22Rv1 (cell line): ENCODE data around the gene CFAP74.

ENCODE experiments used
- ZFX ChIP-seq: fragments of 450-650 bp; IDR thresholded peaks from 2 replicates; pipeline ENCODE4 v1.6.1; 2017; ENCODE audit warnings: antibody characterized with exemption, borderline replicate concordance
- TF ChIP-seq, protein P1 (sequence below): fragments of 450-650 bp; IDR thresholded peaks from 2 replicates; pipeline ENCODE4 v1.5.1; 2017; ENCODE audit warnings: mild to moderate bottlenecking

DNA sequence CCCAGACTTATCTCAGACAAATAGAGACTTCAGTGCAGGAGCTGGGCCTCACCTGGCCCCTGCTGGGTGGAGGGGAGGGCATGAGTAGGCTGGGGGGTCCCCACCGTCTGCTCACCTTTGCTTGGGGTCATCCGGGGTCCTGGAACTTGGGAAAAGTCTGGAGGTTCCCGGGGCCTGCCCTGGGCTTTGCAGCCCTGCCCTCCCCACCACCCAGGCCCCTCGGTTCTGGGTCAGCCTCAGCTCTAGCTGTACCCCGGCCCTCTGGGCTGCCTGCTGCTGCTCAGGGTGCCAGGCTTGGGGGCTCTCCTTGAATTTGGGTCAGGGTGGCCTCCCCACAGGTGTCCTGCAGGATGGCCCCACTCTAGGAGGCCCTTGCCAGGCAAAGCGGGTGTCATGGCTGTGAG, 82.1 kb downstream of the CFAP74 start:
- TF ChIP-seq, protein P1, sequence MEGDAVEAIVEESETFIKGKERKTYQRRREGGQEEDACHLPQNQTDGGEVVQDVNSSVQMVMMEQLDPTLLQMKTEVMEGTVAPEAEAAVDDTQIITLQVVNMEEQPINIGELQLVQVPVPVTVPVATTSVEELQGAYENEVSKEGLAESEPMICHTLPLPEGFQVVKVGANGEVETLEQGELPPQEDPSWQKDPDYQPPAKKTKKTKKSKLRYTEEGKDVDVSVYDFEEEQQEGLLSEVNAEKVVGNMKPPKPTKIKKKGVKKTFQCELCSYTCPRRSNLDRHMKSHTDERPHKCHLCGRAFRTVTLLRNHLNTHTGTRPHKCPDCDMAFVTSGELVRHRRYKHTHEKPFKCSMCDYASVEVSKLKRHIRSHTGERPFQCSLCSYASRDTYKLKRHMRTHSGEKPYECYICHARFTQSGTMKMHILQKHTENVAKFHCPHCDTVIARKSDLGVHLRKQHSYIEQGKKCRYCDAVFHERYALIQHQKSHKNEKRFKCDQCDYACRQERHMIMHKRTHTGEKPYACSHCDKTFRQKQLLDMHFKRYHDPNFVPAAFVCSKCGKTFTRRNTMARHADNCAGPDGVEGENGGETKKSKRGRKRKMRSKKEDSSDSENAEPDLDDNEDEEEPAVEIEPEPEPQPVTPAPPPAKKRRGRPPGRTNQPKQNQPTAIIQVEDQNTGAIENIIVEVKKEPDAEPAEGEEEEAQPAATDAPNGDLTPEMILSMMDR = no peak
- no peak for TF ChIP-seq ZFX
